Fibroblast of the aortic adventitia (primary cell): ENCODE results near the gene GABRG1. TPM values are rescaled to one million over a fixed set of nuclear protein-coding genes. Genes with fewer than 3 reads are reported as not detected.

Experiments used
- DNase-seq: peaks from one replicate; pipeline ENCODE4 v3.0.0-alpha.2; 2010; ENCODE audit warnings: low read depth
- H3K4me3 ChIP-seq: 2 replicates; pipeline ENCODE4 v1.5.1; 2011; ENCODE audit warnings: low read depth, mild to moderate bottlenecking, control low read depth, low read length, moderate library complexity
- total RNA-seq: library from RNA; depleted of rRNA; stranded (reverse); fragments of >200 nt; gene quantifications from 2 replicates; pipeline ENCODE4 v1.2.3, GENCODE V29; 2012; ENCODE audit warnings: low replicate concordance
- TF ChIP-seq, protein P1 (sequence below): IDR thresholded peaks from 2 replicates; pipeline ENCODE4 v1.5.1; 2011; ENCODE audit warnings: mild to moderate bottlenecking, low read length, control low read depth, inconsistent platforms; ENCODE audit not compliant: insufficient read depth

Gene GABRG1
- not detected in 2 replicates for total RNA-seq

- H3K4me3 ChIP-seq, result no peak within 1 kb of the TSS
- TF ChIP-seq, protein P1, sequence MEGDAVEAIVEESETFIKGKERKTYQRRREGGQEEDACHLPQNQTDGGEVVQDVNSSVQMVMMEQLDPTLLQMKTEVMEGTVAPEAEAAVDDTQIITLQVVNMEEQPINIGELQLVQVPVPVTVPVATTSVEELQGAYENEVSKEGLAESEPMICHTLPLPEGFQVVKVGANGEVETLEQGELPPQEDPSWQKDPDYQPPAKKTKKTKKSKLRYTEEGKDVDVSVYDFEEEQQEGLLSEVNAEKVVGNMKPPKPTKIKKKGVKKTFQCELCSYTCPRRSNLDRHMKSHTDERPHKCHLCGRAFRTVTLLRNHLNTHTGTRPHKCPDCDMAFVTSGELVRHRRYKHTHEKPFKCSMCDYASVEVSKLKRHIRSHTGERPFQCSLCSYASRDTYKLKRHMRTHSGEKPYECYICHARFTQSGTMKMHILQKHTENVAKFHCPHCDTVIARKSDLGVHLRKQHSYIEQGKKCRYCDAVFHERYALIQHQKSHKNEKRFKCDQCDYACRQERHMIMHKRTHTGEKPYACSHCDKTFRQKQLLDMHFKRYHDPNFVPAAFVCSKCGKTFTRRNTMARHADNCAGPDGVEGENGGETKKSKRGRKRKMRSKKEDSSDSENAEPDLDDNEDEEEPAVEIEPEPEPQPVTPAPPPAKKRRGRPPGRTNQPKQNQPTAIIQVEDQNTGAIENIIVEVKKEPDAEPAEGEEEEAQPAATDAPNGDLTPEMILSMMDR, result no peak
- no peak for DNase-seq
Observed at GRCh38 chr4:46123913-46124755, at the start of gene GABRG1. Gene GABRG1, minus strand, starts transcription at chr4:46124054. Its CDS starts 141 bp downstream, at chr4:46123913.

DNA sequence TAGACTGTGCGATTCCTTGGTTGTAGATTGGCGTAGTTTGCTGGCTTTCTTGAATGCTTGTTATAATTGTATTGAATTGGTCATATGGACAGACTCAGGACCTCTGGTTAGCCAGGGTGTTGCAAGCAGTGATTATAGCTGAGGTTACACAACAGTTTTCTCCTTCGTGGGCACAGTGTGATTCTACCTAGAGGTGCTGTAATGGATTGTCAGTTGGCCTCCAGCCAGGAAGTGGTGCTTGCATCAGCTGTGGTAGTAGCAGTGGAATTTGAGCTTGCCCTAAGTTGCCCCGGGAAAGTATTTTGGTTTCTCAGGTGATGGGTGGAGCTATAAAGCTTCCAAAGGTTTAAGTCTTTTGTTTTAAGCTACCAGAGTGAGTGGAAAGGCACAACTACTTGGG, 23.1 kb upstream of the GABRG1 start:
- no peak for DNase-seq
- TF ChIP-seq, protein P1, result no peak
- H3K4me3 ChIP-seq, result no peak overlapping the region

- TF ChIP-seq, protein P1, result no peak
- no peak for DNase-seq
Observed at GRCh38 chr4:46131498-46132057, 7.7 kb upstream of the GABRG1 start.

DNA sequence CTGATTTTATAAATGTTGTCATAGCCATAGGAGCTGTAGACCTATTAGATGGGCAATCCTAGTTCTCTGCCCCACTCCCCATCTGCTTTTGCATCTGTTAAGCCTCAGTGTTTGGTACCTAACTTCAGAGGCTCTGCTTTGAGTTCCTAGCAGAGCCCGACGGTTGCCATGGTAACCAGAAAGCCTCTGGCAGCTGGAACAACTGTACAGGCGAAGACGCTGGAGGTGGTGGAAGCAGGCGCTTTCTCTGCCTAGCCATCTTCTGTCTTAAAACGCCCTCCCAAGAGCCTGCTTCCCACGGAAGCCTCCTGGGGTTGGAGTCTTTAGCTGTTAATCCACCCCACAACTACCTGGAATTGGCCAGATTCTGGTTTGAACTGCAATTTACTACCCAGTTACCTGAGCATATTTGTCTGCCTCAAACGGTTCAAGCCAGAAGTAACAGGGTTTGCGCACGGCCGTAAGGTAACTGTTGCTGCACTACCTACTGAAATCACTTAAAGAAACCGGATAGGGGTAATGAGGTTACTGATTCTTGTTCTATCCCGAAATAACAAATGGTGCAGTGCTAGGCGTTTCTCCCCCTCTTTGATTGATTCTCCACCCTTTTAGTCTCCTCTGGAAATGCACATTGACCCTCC, 1.0 kb upstream of the GABRG1 start:
- no peak overlapping the region for H3K4me3 ChIP-seq
- DNase-seq, result no peak
- TF ChIP-seq, protein P1, result no peak

More at GRCh38 chr4:46131498-46132057, 7.7 kb upstream of the GABRG1 start:
- no peak overlapping the region for H3K4me3 ChIP-seq

DNA sequence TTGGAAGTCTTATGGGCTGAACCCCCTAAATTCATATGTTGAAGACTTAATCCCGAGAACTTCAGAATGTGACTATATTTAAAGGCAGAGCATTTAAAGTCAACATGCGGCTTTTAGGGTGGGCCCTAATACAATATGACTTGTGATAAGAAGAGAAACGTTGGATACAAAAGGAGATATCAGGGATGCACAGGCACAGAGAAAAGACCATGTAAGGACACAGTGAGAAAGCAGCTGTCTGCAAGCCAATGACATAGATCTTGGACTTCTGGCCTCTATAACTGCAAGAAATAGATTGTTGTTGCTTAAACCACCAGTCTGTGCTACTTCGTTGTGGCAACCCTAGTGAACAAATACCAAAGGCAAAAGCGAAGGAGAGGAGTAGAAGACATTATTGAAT, 42.2 kb downstream of the GABRG1 start:
- TF ChIP-seq, protein P1, result no peak
- H3K4me3 ChIP-seq, result no peak overlapping the region
- DNase-seq, result no peak

DNA sequence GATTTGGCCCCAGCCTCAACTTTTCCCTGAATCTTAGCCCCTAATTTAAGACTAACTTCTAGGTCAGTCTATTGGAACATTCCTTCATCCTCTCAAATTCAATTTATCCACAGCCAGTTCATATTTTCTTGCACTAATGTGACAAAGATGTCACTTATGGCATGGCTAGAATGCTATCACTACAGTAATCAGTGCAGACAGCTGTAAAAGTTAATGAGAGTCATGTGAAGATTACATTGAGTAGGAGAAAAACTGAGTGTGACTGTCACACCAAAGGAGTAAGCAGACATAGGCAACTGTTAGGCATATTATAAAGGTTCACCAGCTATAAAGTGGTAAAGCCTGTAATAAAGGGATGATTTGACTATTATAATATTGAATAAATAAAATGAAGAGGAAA, 42.6 kb downstream of the GABRG1 start:
- no peak overlapping the region for H3K4me3 ChIP-seq
- no peak for DNase-seq
- TF ChIP-seq, protein P1, result no peak
